Neuronal stem cell (in vitro differentiated cells): Measurements from ENCODE around the gene TMEM19.
A peak's percentile ranks its signal among the peaks of the same experiment; 100 is the strongest.
"Not testable (repeated sequence)": the region's sequence is repeated elsewhere in the genome, so short reads cannot be mapped to it uniquely, and the experiment has no call there.

Experiments used
- DNase-seq: peaks from one replicate; pipeline ENCODE4 v3.0.0-alpha.2; 2013; ENCODE audit warnings: low spot score
- H2AFZ ChIP-seq: one replicate; pipeline ENCODE4 v1.6.1; 2013; ENCODE audit warnings: mild to moderate bottlenecking, low read length, inconsistent platforms
- H2AK5ac ChIP-seq: 2 replicates; pipeline ENCODE4 v1.6.1; 2013; ENCODE audit warnings: low read depth, mild to moderate bottlenecking, inconsistent platforms, low read length, moderate library complexity, mixed read lengths
- H2BK120ac ChIP-seq: 2 replicates; pipeline ENCODE4 v1.6.1; 2013; ENCODE audit warnings: low read depth, mild to moderate bottlenecking, inconsistent platforms, low read length, moderate library complexity, mixed read lengths
- H2BK12ac ChIP-seq: one replicate; pipeline ENCODE4 v1.6.1; 2013; ENCODE audit warnings: low read length, inconsistent platforms
- H2BK15ac ChIP-seq: 2 replicates; pipeline ENCODE4 v1.6.1; 2013; ENCODE audit warnings: mild to moderate bottlenecking, low read length, inconsistent platforms, mixed read lengths
- H2BK5ac ChIP-seq: one replicate; pipeline ENCODE4 v1.6.1; 2013; ENCODE audit warnings: inconsistent platforms, mild to moderate bottlenecking, low read length, moderate library complexity
- H3K14ac ChIP-seq: one replicate; pipeline ENCODE4 v1.6.1; 2013; ENCODE audit warnings: low read length, inconsistent platforms
- H3K18ac ChIP-seq: 2 replicates; pipeline ENCODE4 v1.6.1; 2013; ENCODE audit warnings: low read length, inconsistent platforms
- H3K23ac ChIP-seq: 2 replicates; pipeline ENCODE4 v1.6.1; 2013; ENCODE audit warnings: low read depth, mild to moderate bottlenecking, mixed read lengths, low read length, inconsistent platforms; ENCODE audit not compliant: poor library complexity
- H3K27ac ChIP-seq: replicated peaks from 3 replicates; pipeline ENCODE4 v1.5.1; 2013; ENCODE audit warnings: low read length, inconsistent platforms
- H3K27me3 ChIP-seq, 3 experiments: 2 replicates each; pipeline ENCODE4 v1.6.1; 2013; ENCODE audit warnings: low read length in 3 of 3, mild to moderate bottlenecking in 2 of 3, inconsistent platforms in 1 of 3, low read depth in 1 of 3, mixed read lengths in 1 of 3, moderate library complexity in 1 of 3; ENCODE audit not compliant: control insufficient read depth in 3 of 3, insufficient read depth in 3 of 3
- H3K36me3 ChIP-seq, 2 donors: replicated peaks in 1 of 2; 2 replicates each; pipeline ENCODE4 v1.6.1; 2013; ENCODE audit warnings: low read length in 2 of 2; ENCODE audit not compliant: control insufficient read depth in 2 of 2, insufficient read depth in 2 of 2
- H3K4ac ChIP-seq: 2 replicates; pipeline ENCODE4 v1.6.1; 2013; ENCODE audit warnings: inconsistent platforms, mild to moderate bottlenecking, low read length, moderate library complexity
- H3K4me1 ChIP-seq, 2 donors: 1 replicate in 1 of 2; 2 replicates in 1 of 2; pipeline ENCODE4 v1.6.1; 2013; ENCODE audit warnings: low read length in 2 of 2, low read depth in 1 of 2; ENCODE audit not compliant: control insufficient read depth in 2 of 2, insufficient read depth in 1 of 2
- H3K4me2 ChIP-seq: one replicate; pipeline ENCODE4 v1.6.1; 2013; ENCODE audit warnings: mild to moderate bottlenecking, low read length, inconsistent platforms; ENCODE audit not compliant: insufficient read depth, poor library complexity, severe bottlenecking
- H3K4me3 ChIP-seq, 2 donors: 2 replicates each; pipeline ENCODE4 v1.5.1; 2013; ENCODE audit warnings: low read length in 2 of 2, mild to moderate bottlenecking in 2 of 2, inconsistent platforms in 1 of 2, moderate library complexity in 1 of 2
- H3K79me1 ChIP-seq: one replicate; pipeline ENCODE4 v1.6.1; 2013; ENCODE audit warnings: low read depth, mild to moderate bottlenecking, inconsistent platforms, low read length, moderate library complexity
- H3K9ac ChIP-seq: one replicate; pipeline ENCODE4 v1.6.1; 2013; ENCODE audit warnings: mild to moderate bottlenecking, low read depth, low read length, inconsistent platforms; ENCODE audit not compliant: poor library complexity
- H3K9me3 ChIP-seq, 2 donors: replicated peaks in 1 of 2; 2 replicates each; pipeline versions ENCODE3 to v1.6.1; 2013; ENCODE audit warnings: low read length in 2 of 2, mild to moderate bottlenecking in 2 of 2, inconsistent platforms in 1 of 2, low read depth in 1 of 2, mixed read lengths in 1 of 2, moderate library complexity in 1 of 2; ENCODE audit not compliant: control insufficient read depth in 2 of 2, insufficient read depth in 1 of 2
- H4K8ac ChIP-seq: one replicate; pipeline ENCODE4 v1.6.1; 2013; ENCODE audit warnings: low read depth, mild to moderate bottlenecking, inconsistent platforms, low read length, moderate library complexity
- H4K91ac ChIP-seq: one replicate; pipeline ENCODE4 v1.6.1; 2013; ENCODE audit warnings: low read length, low read depth, mild to moderate bottlenecking, inconsistent platforms; ENCODE audit not compliant: poor library complexity
- WGBS, 2 donors: extraction: QIAGEN DNeasy Blood & Tissue Kit; methylation state at CpG; one replicate each; pipeline ENCODE4 v1.1.7; 2013; ENCODE audit warnings: missing lambda C conversion rate in 2 of 2, mixed read lengths in 1 of 2; ENCODE audit not compliant: insufficient read length in 2 of 2, insufficient replicate concordance in 1 of 2; ENCODE audit errors: extremely low coverage in 2 of 2; 5-methylcytosine and 5-hydroxymethylcytosine counted together

The TMEM19 gene

DNA sequence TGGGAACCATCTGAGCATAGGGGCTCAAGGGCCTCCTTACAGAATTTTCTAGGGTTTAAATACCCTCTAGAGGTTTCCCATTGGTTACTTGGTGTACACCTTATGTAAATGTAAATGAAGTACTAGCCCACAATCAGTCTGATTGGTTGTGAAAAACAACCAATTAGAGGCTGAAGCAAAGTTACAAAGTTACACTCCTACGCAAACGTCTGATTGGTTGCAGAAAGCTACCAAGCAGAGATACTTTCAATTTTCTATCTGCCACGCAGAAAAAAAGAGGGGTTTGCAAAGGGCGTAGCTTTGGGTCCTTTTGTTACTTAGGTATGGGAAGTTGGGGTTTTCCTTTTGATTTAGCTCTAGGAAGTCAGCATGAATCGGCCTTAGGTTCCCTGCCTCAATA, 1.8 kb upstream of the TMEM19 start:
- Histone ChIP-seq H3K4ac (no peak overlapping the region), H4K91ac (no peak overlapping the region), H2BK12ac (no peak overlapping the region), H2BK120ac (no peak overlapping the region), H2AFZ (peak overlapping the region; percentile 49), H4K8ac (no peak overlapping the region), H3K9me3 (no peaks in the 10 kb centered on the region), H3K79me1 (no peaks in the 10 kb centered on the region), H3K9ac (no peak overlapping the region), H2AK5ac (no peak overlapping the region), H3K27ac (no peak overlapping the region), H3K23ac (no peak overlapping the region), H3K18ac (no peak overlapping the region), H2BK15ac (no peak overlapping the region), H2BK5ac (no peak overlapping the region), H3K27me3 (no peaks in the 10 kb centered on the region), H3K4me2 (no peak overlapping the region), H3K4me3 (no peak overlapping the region), H3K36me3 (no peaks in the 10 kb centered on the region), H3K14ac (no peak overlapping the region), H3K4me1 (peaks cover 0 to 3% of the 10 kb centered on the region in 2 donors)
- WGBS, 2 donors: no CpG with 5 or more reads among the region's 5 CpGs
- no peak for DNase-seq

DNA sequence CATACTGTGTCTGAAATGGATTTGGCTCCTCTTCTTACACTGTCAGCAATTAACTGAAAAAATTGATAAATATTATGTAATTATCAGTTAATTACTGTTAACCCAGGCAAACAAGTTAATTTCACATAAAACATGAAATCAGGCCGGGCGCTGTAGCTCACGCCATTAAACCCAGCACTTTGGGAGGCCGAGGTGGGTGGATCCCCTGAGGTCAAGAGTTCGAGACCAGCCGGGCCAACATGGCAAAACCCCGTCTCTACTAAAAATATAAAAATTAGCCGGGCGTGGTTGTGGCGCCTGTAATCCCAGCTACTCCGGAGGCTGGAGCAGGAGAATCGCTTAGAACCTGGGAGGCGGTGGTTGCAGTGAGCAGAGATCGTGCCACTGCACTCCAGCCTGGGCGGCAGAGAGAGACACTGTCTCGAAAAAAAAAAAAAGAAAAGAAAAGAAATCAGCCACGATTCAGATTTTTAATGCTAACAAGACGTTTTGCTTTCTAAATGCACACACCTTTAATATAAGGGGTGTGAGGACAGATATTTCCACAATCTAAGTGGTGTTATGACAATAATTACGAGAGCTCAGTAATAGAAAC, 473 bp upstream of the TMEM19 start:
- no peaks in the 10 kb centered on the region for H3K36me3 ChIP-seq
- no peak for DNase-seq
- no peaks in the 10 kb centered on the region for H3K79me1 ChIP-seq
- H3K23ac ChIP-seq: no peak overlapping the region
- H3K4ac ChIP-seq: no peak overlapping the region
- H4K8ac ChIP-seq: no peak overlapping the region
- H2AFZ ChIP-seq: peak overlapping the region; percentile 96
- H4K91ac ChIP-seq: no peak overlapping the region
- H2BK12ac ChIP-seq: no peak overlapping the region
- peak overlapping the region; percentile 37 for H3K4me2 ChIP-seq
- H3K4me1 ChIP-seq: peaks cover 0 to 3% of the 10 kb centered on the region in 2 donors
- no peak overlapping the region for H2BK15ac ChIP-seq
- H3K4me3 ChIP-seq: peak overlapping the region in 1 of 2 donors; percentile 71
- no peak overlapping the region for H3K9ac ChIP-seq
- H3K14ac ChIP-seq: no peak overlapping the region
- WGBS, 2 donors: no CpG with 5 or more reads among the region's 19 CpGs
- H2BK120ac ChIP-seq: no peak overlapping the region
- no peaks in the 10 kb centered on the region for H3K9me3 ChIP-seq
- no peaks in the 10 kb centered on the region for H3K27me3 ChIP-seq
- no peak overlapping the region for H3K27ac ChIP-seq
- no peak overlapping the region for H3K18ac ChIP-seq
- H2BK5ac ChIP-seq: no peak overlapping the region
- no peak overlapping the region for H2AK5ac ChIP-seq

GRCh38 chr12:71686658-71687025, 760 bp downstream of the TMEM19 start:
- Histone ChIP-seq H3K4me1 (peaks cover 0 to 3% of the 10 kb centered on the region in 2 donors), H3K4me2 (peak overlapping the region; percentile 75), H3K4me3 (peak overlapping the region; percentile 71 to 88), H3K27ac (no peak overlapping the region), H3K4ac (no peak overlapping the region), H3K18ac (no peak overlapping the region), H3K23ac (no peak overlapping the region), H2BK5ac (no peak overlapping the region), H3K9ac (no peak overlapping the region), H3K79me1 (no peaks in the 10 kb centered on the region), H3K36me3 (peaks cover 0 to under 1% of the 10 kb centered on the region in 2 donors), H2BK120ac (no peak overlapping the region), H3K9me3 (no peaks in the 10 kb centered on the region), H2BK15ac (no peak overlapping the region), H2AFZ (peak overlapping the region; percentile 96), H3K27me3 (no peaks in the 10 kb centered on the region), H4K8ac (no peak overlapping the region), H2BK12ac (no peak overlapping the region), H4K91ac (no peak overlapping the region), H2AK5ac (no peak overlapping the region), H3K14ac (no peak overlapping the region)
- no peak for DNase-seq
- WGBS, 2 donors: no CpG with 5 or more reads among the region's 3 CpGs

GRCh38 chr12:71687172-71687571, 1.3 kb downstream of the TMEM19 start:
- H3K14ac ChIP-seq, H3K4ac ChIP-seq, H2AFZ ChIP-seq, H3K23ac ChIP-seq, H3K9ac ChIP-seq, H2BK12ac ChIP-seq, H4K91ac ChIP-seq, H3K79me1 ChIP-seq, H2BK15ac ChIP-seq, H4K8ac ChIP-seq, H3K4me2 ChIP-seq, H3K4me1 ChIP-seq, H2BK5ac ChIP-seq, H2BK120ac ChIP-seq, H3K27ac ChIP-seq, H3K18ac ChIP-seq, H3K9me3 ChIP-seq, H2AK5ac ChIP-seq, DNase-seq, H3K36me3 ChIP-seq, H3K27me3 ChIP-seq: not testable (repeated sequence)
- no CpG with 5 or more reads among the region's 11 CpGs for WGBS, 2 donors
- H3K4me3 ChIP-seq: peak overlapping the region in 1 of 2 donors; percentile 71
